ENCODE data around the gene ABLIM2.

ABLIM2 gene

DNA sequence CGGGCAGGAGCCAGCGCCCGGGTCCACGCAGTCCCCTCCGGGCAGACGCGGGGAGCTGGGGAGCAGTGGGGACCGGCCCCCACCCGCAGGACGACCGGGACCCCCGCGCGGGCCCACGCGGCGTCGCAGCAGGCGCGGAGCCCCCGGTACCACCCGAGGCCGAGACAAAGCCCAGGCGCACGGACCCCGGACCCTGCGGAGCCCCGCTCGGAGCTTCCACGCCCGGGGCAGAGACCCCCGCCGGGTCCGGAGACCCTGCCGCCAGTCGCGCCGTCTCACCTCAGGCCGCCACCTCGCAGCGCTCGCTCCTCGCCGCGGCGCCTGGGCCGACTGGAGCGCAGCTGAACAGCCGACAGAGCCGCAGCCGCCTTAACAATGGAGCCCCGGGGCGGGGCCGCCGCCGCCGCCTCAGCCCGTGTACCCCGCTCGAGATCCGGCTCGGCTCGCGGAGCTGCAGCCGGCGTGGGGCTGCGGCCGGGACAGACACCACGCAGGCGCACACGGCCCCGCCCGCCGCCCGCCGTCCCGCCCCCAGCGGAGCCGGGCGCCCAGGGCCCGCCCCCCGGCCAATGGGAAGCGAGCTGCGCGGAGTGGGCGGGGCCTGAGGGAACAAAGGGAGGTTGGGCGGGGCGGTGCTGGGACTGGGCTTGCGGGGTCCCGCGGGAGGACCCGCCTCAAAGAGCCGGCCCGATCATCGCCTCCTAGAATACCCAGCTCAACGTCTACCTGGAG is 219.1 kb downstream of the ABLIM2 start, which contains the start of gene AFAP1:
Gene AFAP1, minus strand, starts transcription at position 485 of the 732 bp plus-strand sequence. CDS start 67,783 bp downstream, outside the sequence.
- TF ChIP-seq, protein P1, sequence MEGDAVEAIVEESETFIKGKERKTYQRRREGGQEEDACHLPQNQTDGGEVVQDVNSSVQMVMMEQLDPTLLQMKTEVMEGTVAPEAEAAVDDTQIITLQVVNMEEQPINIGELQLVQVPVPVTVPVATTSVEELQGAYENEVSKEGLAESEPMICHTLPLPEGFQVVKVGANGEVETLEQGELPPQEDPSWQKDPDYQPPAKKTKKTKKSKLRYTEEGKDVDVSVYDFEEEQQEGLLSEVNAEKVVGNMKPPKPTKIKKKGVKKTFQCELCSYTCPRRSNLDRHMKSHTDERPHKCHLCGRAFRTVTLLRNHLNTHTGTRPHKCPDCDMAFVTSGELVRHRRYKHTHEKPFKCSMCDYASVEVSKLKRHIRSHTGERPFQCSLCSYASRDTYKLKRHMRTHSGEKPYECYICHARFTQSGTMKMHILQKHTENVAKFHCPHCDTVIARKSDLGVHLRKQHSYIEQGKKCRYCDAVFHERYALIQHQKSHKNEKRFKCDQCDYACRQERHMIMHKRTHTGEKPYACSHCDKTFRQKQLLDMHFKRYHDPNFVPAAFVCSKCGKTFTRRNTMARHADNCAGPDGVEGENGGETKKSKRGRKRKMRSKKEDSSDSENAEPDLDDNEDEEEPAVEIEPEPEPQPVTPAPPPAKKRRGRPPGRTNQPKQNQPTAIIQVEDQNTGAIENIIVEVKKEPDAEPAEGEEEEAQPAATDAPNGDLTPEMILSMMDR (conservative IDR thresholded peaks at IDR 0.05; ENCODE audit: low read depth, low read length), result no peak
- peak within 1 kb of the TSS; percentile 88 for H3K4me3 ChIP-seq (ENCODE audit: low read length)
- DNase-seq (ENCODE audit: low read depth), result no peak

DNA sequence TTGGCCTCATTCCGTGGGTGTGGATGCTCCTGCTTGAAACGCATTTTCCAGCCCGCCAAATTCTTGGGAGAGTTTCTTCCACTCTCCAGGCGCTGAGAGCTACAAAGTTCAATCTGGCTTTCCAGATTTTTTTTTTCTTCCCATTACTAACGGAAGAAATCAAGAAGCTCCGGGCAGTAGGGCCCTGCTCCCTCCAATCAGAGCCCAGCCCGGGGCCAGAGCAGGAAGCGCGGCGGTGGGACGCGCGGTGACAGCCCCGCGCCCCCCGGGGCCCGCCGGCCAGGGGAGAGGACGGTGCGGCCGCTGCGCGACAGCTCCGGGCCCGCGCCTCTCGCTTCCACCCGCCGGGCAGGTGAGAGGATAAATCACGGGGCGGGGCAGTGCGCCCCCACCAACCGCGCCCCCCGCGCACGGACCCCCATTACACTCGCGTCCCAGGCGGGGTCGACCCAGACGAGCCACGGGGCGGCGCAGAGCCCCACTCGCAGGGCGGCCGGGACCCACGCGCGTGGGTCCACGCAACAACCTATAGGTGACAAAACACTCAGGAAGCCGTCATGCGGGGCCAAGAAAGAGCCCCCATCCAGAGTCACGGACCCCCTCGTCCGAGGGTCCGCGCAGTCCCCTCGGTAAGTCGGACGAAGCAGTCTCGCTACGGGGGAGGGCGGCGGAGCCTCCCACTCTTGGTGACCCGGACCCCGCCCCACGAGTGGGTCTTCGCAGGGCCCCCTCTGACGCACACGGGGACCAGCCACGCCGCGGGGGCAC is 219.8 kb downstream of the ABLIM2 start:
- TF ChIP-seq, protein P1 (conservative IDR thresholded peaks at IDR 0.05; ENCODE audit: low read depth, low read length), result no peak
- DNase-seq (ENCODE audit: low read depth), result no peak

DNA sequence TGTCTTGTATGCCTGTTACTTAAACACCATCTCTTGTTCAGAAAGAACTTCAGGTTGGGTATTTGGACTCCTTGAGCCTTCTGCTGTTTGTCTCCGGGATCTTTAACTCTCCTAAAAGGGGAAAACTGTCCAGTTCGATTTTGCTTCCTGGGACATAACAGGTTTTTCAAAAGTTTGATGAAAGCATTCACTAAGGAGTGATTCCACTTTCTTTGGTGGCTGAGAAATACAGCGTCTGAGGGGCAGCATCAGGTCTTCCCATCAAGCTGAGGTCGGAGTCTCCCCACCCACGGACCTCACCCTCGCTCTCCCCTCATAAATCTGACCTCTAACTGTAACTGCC is 220.4 kb downstream of the ABLIM2 start:
- DNase-seq (ENCODE audit: low read depth), result no peak
- peak overlapping the region; percentile 88 for H3K4me3 ChIP-seq (ENCODE audit: low read length)
- TF ChIP-seq, protein P1 (conservative IDR thresholded peaks at IDR 0.05; ENCODE audit: low read depth, low read length), result no peak

More for the DNA sequence above, 219.8 kb downstream of the ABLIM2 start:
- peak overlapping the region; percentile 88 for H3K4me3 ChIP-seq (ENCODE audit: low read length)

GRCh38 chr4:7937006-7937405 is 221.6 kb downstream of the ABLIM2 start:
- TF ChIP-seq, protein P1 (conservative IDR thresholded peaks at IDR 0.05; ENCODE audit: low read depth, low read length), result no peak
- no peak for DNase-seq (ENCODE audit: low read depth)
- peak overlapping the region; percentile 88 for H3K4me3 ChIP-seq (ENCODE audit: low read length)

- TF ChIP-seq, protein P1 (conservative IDR thresholded peaks at IDR 0.05; ENCODE audit: low read depth, low read length), result no peak
- DNase-seq (ENCODE audit: low read depth), result no peak
- H3K4me3 ChIP-seq (ENCODE audit: low read length), result no peak overlapping the region
Measured at GRCh38 chr4:7933651-7934510, 224.7 kb downstream of the ABLIM2 start.

- TF ChIP-seq, protein P1 (conservative IDR thresholded peaks at IDR 0.05; ENCODE audit: low read depth, low read length), result no peak
- H3K4me3 ChIP-seq (ENCODE audit: low read length), result no peak overlapping the region
- no peak for DNase-seq (ENCODE audit: low read depth)
Measured at GRCh38 chr4:7932287-7932686, 226.3 kb downstream of the ABLIM2 start.

Measured in retinal pigment epithelial cell (primary cell).